DMS53 treated with DMSO at 0.1 percent for 48 hours (cell line): ENCODE measurements around the gene KHDRBS1.
A peak's percentile ranks its signal among the peaks of the same experiment; 100 is the strongest.
"Not testable (repeated sequence)": the region's sequence is repeated elsewhere in the genome, so short reads cannot be mapped to it uniquely, and the experiment has no call there.

Experiments used
- DNase-seq: peaks from one replicate; lab custom pipeline; 2025; ENCODE audit not compliant: unreplicated experiment; lab: John Stamatoyannopoulos, UW

The KHDRBS1 gene

GRCh38 chr1:32062867-32063230 lies 49.2 kb downstream of the KHDRBS1 start:
- DNase-seq = no peak

GRCh38 chr1:32063261-32063681 lies 49.6 kb downstream of the KHDRBS1 start:
- peak; percentile 21 for DNase-seq

- DNase-seq = not testable (repeated sequence)
Observed at GRCh38 chr1:32065613-32066488, 52.2 kb downstream of the KHDRBS1 start.

DNA sequence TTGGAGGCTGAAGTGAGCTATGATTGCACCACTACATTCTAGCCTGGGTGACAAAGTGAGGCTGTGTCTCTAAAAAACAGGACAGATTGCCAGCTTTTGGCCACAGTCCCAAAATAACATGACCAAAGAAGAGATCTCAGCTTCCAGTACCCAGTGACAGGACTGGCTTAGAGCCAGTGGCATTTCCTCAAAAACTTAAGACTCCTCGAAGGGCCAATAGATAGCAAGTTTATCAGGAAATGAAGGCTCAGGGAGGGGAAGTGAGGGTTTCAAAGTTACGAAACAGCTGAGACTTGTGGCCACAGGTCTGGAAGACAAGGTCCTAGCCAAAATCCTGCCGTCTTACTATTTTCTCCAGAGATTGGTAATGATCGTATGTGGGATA lies 52.8 kb downstream of the KHDRBS1 start:
- DNase-seq = no peak

DNA sequence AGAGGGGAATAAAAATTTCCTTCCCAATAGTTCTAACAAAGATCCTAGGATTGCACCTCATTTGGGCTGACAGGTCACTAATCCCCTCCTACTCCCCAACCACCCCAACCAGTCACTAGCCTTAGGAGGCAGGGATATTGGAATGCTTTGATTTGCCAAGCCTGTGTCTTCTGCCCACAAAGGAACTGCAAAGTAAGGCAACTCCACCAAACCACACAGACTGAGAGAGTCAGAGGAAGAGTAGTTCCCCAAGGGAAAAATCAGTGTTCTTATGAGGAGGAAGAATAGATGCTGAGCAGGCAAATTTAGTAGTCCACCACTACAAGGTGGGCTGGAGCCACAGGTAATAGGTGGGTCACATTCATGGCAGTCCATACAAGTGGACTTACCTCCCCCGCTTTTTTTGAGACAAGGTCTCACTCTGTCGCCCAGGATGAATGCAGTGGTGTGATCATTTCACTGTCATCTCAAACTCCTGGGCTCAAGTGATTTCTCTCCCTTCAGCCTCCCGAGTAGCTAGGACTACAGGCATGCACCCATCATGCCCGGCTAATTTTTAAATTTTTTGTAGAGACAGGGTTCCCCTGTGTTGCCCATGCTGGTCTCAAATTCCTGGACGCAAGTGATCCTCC lies 55.4 kb downstream of the KHDRBS1 start:
- DNase-seq = no peak

- DNase-seq = peak; percentile 72
Observed at GRCh38 chr1:32071758-32072621, 58.3 kb downstream of the KHDRBS1 start.

DNA sequence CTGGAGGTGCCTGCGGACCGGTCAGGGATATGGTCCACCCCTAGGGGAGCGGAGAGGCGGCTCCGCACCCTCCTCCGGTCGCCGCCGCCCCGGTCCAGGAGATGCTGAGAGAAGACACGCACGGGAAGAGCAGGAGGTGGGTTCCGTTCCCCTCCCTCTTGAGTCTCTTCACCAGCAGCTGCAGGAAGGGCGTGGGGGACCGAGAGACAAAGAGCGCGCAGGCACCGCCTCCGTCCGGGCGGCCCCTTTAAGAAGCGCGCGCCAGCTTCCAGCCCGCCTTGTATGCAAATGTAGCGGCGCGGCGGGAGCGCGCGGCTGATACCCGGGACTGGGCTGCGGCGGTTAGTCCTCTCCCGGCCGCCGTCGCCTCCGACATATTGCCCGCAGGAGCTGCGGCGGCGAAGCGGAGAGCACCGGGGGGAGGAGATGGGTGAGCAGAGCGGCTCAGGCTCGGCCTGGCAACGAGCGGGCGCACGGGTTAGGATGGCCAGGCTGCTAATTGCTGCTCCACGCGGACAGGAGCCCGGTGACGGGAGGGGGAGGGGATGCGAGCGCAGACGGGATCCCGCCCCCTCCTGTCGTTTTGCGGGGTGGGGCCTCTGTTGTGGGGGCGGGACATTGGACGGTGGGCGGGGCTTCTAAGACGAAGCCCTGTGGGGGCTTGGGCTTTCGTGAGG lies 59.1 kb downstream of the KHDRBS1 start, which contains the start of gene TMEM39B:
TMEM39B (plus strand) TSS at position 318 of the 677 bp plus-strand sequence; CDS start at position 427, 109 bp downstream.
- DNase-seq = peak; percentile 96

DNA sequence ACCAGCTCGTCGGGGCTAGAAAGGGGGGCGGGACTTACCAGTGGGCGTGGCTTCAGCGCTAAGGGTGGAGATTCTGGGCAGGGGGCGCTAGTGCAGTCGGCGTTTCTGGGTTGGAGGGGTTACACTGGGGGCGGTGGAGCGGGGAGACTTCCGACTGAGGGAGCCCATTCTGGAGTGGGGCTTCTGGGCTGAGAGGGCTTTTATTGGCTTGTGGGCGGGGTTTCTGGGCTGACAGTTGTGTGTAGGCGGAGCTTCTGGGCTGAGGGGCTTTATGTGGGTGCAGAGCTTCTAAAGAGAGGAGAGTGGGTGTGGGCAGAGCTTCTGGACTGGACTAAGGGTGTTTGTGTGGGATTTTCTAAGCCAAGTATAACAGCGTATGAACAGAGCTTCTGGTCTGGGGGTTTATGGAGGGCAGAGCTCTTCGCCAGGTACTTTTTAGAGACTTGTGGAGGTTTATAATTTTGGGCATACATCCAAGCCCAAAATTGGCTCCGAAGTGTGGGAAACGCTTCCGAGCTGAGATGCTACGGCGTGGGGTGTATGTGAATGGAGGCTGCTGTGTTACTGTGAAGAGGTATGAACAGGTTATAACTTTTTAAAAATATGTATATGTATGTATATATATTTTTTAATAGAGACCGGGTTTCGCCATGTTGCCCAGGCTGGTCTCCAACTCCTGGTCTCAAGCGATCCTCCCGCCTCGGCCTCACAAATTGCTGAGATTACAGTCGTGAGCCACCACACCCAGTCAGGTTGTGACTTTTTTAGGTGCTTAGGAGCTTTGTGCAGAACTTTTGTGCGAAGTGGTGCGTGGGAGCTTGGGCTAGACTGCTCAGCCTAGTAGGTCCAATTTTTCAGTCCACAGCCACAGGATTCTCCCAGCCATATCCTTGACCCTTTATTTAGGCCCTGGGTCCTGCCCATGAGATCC lies 59.9 kb downstream of the KHDRBS1 start:
- DNase-seq = no peak

- DNase-seq = no peak
Observed at GRCh38 chr1:32074841-32075240, 61.2 kb downstream of the KHDRBS1 start.

GRCh38 chr1:32077451-32077850 lies 63.8 kb downstream of the KHDRBS1 start:
- no peak for DNase-seq

GRCh38 chr1:32082022-32082421 lies 68.4 kb downstream of the KHDRBS1 start:
- no peak for DNase-seq

GRCh38 chr1:32086381-32086780 lies 72.7 kb downstream of the KHDRBS1 start:
- DNase-seq = not testable (repeated sequence)

GRCh38 chr1:32091176-32091575 lies 77.5 kb downstream of the KHDRBS1 start:
- DNase-seq = no peak

GRCh38 chr1:32091591-32091990 lies 77.9 kb downstream of the KHDRBS1 start:
- no peak for DNase-seq
